Osteoblast (primary cell): ENCODE measurements around the gene EVA1C. TPM values are rescaled to one million over a fixed set of nuclear protein-coding genes. Genes with fewer than 3 reads are reported as not detected.
A peak's percentile ranks its signal among the peaks of the same experiment; 100 is the strongest.

Source experiments
- DNase-seq: peaks from one replicate; pipeline ENCODE4 v3.0.0; 2011; ENCODE audit warnings: low spot score, mixed read lengths; ENCODE audit not compliant: insufficient read length; ENCODE audit errors: missing footprints
- H2AFZ ChIP-seq: 2 replicates; pipeline ENCODE4 v1.6.0; 2011; ENCODE audit warnings: mild to moderate bottlenecking, low read length
- H3K27ac ChIP-seq: 2 replicates; pipeline ENCODE4 v1.5.1; 2011; ENCODE audit warnings: mild to moderate bottlenecking, low read depth, low read length, moderate library complexity
- H3K27me3 ChIP-seq: 2 replicates; pipeline ENCODE4 v1.6.0; 2012; ENCODE audit warnings: mild to moderate bottlenecking, control low read depth, inconsistent platforms, low read length, moderate library complexity; ENCODE audit not compliant: insufficient read depth
- H3K36me3 ChIP-seq: 2 replicates; pipeline ENCODE4 v1.5.1; 2011; ENCODE audit warnings: mild to moderate bottlenecking, low read length, control low read depth, moderate library complexity; ENCODE audit not compliant: insufficient read depth
- H3K4me1 ChIP-seq: 2 replicates; pipeline ENCODE4 v1.5.1; 2011; ENCODE audit warnings: mild to moderate bottlenecking, low read length, control low read depth, moderate library complexity; ENCODE audit not compliant: insufficient read depth
- H3K4me2 ChIP-seq: 2 replicates; pipeline ENCODE4 v1.6.0; 2011; ENCODE audit warnings: mild to moderate bottlenecking, low read length; ENCODE audit not compliant: insufficient read depth
- H3K4me3 ChIP-seq: fragments of 200-600 bp; sonication (generic); 3 replicates; pipeline ENCODE4 v1.5.1; 2012; ENCODE audit warnings: mild to moderate bottlenecking, low read length, inconsistent platforms; ENCODE audit not compliant: insufficient read depth
- H3K79me2 ChIP-seq: 2 replicates; pipeline ENCODE4 v1.6.0; 2012; ENCODE audit warnings: mild to moderate bottlenecking, low read length, control low read depth, inconsistent platforms; ENCODE audit not compliant: insufficient read depth
- H3K9me3 ChIP-seq: 2 replicates; pipeline ENCODE4 v1.5.1; 2011; ENCODE audit warnings: low read depth, low read length, control low read depth
- H4K20me1 ChIP-seq: 2 replicates; pipeline ENCODE4 v1.6.0; 2012; ENCODE audit warnings: mild to moderate bottlenecking, low read length, control low read depth; ENCODE audit not compliant: insufficient read depth
- CTCF ChIP-seq: IDR thresholded peaks from 2 replicates; pipeline ENCODE4 v1.5.1; 2011; ENCODE audit warnings: mild to moderate bottlenecking, low read depth, low read length, moderate library complexity; ENCODE audit errors: extremely low read depth
- total RNA-seq: library from RNA; depleted of rRNA; stranded (reverse); fragments of >200 nt; gene quantifications from 2 replicates; pipeline ENCODE4 v1.2.3, GENCODE V29; 2012

Gene EVA1C
- total RNA-seq, 1 donor: 8.0 TPM

GRCh38 chr21:32371913-32372314 is 40.6 kb upstream of the EVA1C start:
- Histone ChIP-seq H3K4me1 (peaks cover 26% of the 10 kb centered on the region), H3K27me3 (no peaks in the 10 kb centered on the region), H3K36me3 (peaks cover 76% of the 10 kb centered on the region), H4K20me1 (peaks cover 5% of the 10 kb centered on the region), H3K9me3 (no peaks in the 10 kb centered on the region), H3K4me3 (peak overlapping the region; percentile 8), H3K4me2 (peak overlapping the region; percentile 60), H3K79me2 (peaks cover 16% of the 10 kb centered on the region), H2AFZ (peak overlapping the region; percentile 7), H3K27ac (peak overlapping the region; percentile 84)
- DNase-seq: peak; percentile 55
- TF ChIP-seq CTCF: no peak

GRCh38 chr21:32372755-32373154 is 39.8 kb upstream of the EVA1C start:
- H2AFZ ChIP-seq: no peak overlapping the region
- H3K9me3 ChIP-seq: no peaks in the 10 kb centered on the region
- H3K4me1 ChIP-seq: peaks cover 26% of the 10 kb centered on the region
- DNase-seq: no peak
- H4K20me1 ChIP-seq: peaks cover 5% of the 10 kb centered on the region
- H3K79me2 ChIP-seq: peaks cover 24% of the 10 kb centered on the region
- H3K4me3 ChIP-seq: no peak overlapping the region
- no peaks in the 10 kb centered on the region for H3K27me3 ChIP-seq
- H3K4me2 ChIP-seq: no peak overlapping the region
- peaks cover 75% of the 10 kb centered on the region for H3K36me3 ChIP-seq
- H3K27ac ChIP-seq: peak overlapping the region; percentile 84
- TF ChIP-seq CTCF: no peak

- H3K4me3 ChIP-seq: no peak overlapping the region
- H3K4me2 ChIP-seq: no peak overlapping the region
- H2AFZ ChIP-seq: no peak overlapping the region
- no peak for DNase-seq
- peaks cover 77% of the 10 kb centered on the region for H3K36me3 ChIP-seq
- H4K20me1 ChIP-seq: peaks cover 3% of the 10 kb centered on the region
- no peak for TF ChIP-seq CTCF
- H3K9me3 ChIP-seq: no peaks in the 10 kb centered on the region
- H3K79me2 ChIP-seq: peaks cover 39% of the 10 kb centered on the region
- no peaks in the 10 kb centered on the region for H3K27me3 ChIP-seq
- H3K4me1 ChIP-seq: peaks cover 21% of the 10 kb centered on the region
- no peak overlapping the region for H3K27ac ChIP-seq
These were observed 35.0 kb upstream of the EVA1C start for GRCh38 chr21:32377506-32377905.

- H3K4me3 ChIP-seq: no peak overlapping the region
- H3K4me2 ChIP-seq: no peak overlapping the region
- no peak for DNase-seq
- H3K27me3 ChIP-seq: no peaks in the 10 kb centered on the region
- TF ChIP-seq CTCF: no peak
- peaks cover 76% of the 10 kb centered on the region for H3K36me3 ChIP-seq
- peaks cover 21% of the 10 kb centered on the region for H3K4me1 ChIP-seq
- H3K79me2 ChIP-seq: peaks cover 44% of the 10 kb centered on the region
- no peak overlapping the region for H3K27ac ChIP-seq
- no peaks in the 10 kb centered on the region for H3K9me3 ChIP-seq
- H4K20me1 ChIP-seq: peaks cover 3% of the 10 kb centered on the region
- no peak overlapping the region for H2AFZ ChIP-seq
These were observed 34.5 kb upstream of the EVA1C start for GRCh38 chr21:32377991-32378390.
